Stimulated activated CD4-positive, alpha-beta T cell treated with anti-CD3 and anti-CD28 coated beads, Interleukin-1b, Interleukin-23, amount 100 ng/mL, for 24 hours (primary cell): ENCODE data around the gene USP5.
A peak's percentile ranks its signal among the peaks of the same experiment; 100 is the strongest.

ENCODE experiments used
- DNase-seq, 4 experiments: peaks; one replicate each; pipeline ENCODE4 v3.0.0-alpha.2; 2020; ENCODE audit warnings: low read depth in 4 of 4, low spot score in 1 of 4

The USP5 gene, protein sequence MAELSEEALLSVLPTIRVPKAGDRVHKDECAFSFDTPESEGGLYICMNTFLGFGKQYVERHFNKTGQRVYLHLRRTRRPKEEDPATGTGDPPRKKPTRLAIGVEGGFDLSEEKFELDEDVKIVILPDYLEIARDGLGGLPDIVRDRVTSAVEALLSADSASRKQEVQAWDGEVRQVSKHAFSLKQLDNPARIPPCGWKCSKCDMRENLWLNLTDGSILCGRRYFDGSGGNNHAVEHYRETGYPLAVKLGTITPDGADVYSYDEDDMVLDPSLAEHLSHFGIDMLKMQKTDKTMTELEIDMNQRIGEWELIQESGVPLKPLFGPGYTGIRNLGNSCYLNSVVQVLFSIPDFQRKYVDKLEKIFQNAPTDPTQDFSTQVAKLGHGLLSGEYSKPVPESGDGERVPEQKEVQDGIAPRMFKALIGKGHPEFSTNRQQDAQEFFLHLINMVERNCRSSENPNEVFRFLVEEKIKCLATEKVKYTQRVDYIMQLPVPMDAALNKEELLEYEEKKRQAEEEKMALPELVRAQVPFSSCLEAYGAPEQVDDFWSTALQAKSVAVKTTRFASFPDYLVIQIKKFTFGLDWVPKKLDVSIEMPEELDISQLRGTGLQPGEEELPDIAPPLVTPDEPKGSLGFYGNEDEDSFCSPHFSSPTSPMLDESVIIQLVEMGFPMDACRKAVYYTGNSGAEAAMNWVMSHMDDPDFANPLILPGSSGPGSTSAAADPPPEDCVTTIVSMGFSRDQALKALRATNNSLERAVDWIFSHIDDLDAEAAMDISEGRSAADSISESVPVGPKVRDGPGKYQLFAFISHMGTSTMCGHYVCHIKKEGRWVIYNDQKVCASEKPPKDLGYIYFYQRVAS

DNA sequence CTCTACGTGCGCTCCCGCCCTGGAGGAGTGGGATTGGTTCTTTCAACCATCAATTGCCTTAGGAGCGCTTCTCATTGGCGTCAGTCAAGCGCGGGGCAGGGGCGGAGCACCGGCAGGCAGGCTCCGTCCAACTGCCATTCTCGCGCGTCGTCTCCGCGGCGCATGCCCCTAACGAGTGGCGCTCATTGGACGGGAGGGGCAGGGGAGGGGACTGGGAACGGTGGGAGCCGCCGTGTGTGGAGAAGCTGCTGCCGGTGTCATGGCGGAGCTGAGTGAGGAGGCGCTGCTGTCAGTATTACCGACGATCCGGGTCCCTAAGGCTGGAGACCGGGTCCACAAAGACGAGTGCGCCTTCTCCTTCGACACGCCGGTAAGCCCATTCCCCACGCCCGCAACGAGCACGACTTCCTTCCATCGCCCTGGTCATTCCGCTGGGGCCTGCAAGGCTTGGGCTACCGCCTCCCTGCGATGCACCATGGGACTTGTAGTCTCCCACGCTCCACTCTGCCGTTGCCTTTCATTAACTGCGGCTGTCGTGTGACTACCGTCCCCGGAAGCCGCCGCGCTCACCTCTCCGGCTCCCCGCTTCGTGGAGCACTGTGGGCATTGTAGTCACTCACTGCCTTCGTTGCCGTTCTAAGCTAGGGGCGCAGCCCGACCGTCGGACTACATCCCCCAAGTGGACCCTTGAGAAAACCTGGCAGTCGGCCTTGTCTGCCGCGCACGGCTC is at the start of gene USP5:
TSS of gene USP5 (plus strand) at position 230 of the 730 bp plus-strand sequence. CDS start at position 260, 30 bp downstream.
- DNase-seq: peak; percentile 81 to 96 (median 94)

DNA sequence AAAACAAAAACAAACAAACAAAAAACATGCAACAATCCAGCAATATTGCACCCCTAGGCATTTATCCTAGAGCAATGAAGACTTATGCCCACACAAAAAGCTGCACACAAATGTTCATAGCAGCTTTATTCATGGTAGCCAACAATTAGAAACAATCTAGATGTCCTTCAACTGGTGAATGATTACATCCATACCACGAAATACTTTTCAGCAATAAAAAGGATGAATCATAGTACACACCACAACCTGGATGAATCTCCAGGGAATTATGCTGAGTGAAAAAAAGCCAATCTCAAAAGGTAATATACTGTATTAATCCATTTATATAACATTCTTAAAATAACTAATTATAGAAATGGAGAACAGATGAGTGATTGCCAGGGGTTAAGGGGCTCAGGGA is 44.8 kb upstream of the USP5 start:
- no peak for DNase-seq

DNA sequence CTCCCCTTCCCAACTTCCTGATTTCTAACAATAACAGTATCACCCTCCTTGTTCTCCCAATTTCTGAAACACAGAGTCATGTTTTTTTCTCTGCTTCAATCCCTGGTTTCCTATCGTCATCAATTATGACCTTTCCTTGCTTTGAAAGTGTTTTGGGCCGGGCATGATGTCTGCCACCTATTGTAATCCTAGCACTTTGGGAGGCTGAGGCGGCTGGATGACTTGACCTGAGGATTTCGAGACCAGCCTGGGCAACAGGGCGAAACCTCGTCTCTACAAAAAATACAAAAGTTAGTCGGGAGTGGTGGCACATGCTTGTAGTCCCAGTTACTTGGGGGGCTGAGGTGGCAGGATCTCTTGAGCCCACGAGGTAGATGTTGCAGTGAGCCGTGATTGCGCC is 42.9 kb upstream of the USP5 start:
- DNase-seq: no peak

DNA sequence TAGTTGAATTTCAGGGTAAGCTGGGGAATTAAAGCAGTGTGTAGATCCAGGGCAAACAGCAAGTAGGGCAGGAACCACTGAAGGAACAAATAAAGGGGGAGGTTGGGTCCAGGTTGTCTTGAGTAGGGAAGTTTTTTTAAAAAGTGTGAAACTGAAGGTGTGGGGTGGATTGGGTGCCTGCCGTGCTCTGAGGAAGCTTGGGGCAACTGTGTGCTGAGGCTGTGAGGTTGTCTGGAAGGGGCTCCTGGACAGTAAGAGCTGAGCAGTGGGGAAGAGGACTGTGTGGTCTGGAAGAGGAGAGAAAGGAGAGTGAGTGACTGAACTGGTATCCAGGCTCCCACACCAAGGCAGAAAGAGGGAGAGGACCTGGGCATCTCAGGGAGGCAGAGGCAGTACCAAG is 41.2 kb upstream of the USP5 start:
- DNase-seq: no peak

DNA sequence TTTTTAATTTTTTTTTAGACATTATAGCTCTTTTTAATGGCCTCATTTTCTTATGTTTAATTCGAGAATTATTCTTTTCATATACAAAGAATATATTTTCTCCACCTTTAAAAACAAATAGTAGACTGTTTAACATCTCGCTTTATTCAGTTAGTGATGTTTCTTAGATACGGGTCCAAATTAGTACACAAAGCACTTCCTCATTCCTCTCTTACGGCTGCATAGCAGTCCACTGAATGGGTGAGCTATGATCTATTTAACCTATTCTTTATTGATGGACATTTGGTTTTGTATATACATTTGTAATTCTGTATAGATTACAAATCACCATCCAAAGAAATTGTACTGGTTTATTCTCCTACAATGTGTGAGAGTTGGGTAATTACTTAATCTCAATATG is 38.6 kb upstream of the USP5 start:
- no peak for DNase-seq

DNA sequence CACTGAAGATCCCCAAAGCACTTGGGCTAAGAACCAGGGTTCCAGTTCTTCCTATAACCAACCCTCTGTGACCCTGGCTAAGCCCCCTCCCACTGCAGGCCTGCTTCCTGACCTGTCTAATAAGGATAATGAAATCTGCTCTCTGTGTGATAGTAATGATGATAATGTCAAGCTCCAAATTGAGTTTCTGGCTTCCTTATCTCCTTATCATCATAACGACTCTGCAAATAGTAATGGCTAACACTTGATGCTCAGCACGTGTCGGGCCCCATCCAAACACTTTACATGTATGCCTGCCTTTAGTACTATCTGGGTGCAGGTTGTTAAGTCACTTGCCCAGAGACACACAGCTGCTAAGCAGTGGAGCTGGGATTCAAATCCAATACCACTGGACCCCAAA is 35.4 kb upstream of the USP5 start:
- DNase-seq: no peak

DNA sequence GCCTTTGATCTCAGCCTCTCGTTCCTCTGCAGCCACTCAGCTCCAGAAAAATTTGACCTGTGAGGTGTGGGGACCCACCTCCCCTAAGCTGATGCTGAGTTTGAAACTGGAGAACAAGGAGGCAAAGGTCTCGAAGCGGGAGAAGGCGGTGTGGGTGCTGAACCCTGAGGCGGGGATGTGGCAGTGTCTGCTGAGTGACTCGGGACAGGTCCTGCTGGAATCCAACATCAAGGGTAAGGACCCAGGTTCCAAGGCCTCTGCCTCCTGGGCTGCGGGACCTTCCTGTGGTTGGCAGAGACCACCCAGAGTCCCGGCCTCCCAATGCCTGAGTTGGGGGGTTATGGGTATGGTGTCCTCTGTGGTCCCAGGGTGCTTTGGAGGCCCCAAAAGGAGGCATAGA is 34.9 kb upstream of the USP5 start:
- DNase-seq: no peak

DNA sequence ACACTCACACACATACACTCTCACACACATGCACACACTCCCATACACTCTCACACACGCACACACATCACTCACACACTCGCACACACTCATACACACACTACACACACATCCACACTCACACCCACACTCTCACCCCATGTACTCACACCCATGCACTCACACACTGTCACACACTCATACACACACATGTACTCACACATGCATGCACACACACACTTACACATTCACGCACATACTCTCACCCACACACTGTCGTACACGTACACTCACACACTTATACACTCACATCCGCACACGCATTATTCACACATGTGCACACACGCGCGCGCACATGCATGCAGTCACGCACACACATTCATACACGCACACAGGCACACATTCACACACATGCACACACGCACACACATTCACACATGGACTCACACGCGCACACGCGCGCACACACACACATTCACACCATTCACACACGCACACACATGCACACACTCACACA is 34.2 kb upstream of the USP5 start:
- no peak for DNase-seq

DNA sequence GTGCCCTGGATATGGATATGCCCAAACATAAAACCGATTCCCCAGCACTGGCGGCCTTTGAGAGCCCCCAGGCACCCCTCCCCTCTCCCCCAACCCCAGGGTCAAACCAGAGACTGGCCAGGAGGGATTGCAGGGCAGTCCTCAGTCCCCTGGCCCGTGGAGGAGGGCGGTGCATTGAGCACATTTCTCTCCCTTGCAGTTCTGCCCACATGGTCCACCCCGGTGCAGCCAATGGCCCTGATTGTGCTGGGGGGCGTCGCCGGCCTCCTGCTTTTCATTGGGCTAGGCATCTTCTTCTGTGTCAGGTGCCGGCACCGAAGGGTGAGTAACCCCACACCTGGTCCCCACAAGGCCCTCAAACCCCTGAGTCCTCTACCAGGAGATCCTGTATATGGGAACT is 33.7 kb upstream of the USP5 start:
- no peak for DNase-seq

DNA sequence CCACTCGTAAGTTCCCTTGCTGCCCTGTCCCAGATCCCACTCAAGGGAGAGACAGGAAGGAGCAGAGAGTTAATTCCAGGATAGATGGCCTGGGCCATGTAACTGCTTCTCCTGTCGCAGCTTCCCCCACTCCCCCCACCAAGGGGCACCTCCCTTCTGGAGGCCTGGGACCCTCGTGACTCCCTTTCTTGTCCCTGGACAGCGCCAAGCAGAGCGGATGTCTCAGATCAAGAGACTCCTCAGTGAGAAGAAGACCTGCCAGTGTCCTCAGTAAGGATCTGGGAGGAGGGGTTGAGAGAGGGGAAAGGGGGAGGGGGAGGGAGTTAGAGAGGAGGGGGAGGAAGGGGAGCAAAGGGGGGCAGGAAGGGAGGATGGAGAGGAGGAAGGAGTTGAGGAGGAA is 33.3 kb upstream of the USP5 start:
- DNase-seq: no peak

DNA sequence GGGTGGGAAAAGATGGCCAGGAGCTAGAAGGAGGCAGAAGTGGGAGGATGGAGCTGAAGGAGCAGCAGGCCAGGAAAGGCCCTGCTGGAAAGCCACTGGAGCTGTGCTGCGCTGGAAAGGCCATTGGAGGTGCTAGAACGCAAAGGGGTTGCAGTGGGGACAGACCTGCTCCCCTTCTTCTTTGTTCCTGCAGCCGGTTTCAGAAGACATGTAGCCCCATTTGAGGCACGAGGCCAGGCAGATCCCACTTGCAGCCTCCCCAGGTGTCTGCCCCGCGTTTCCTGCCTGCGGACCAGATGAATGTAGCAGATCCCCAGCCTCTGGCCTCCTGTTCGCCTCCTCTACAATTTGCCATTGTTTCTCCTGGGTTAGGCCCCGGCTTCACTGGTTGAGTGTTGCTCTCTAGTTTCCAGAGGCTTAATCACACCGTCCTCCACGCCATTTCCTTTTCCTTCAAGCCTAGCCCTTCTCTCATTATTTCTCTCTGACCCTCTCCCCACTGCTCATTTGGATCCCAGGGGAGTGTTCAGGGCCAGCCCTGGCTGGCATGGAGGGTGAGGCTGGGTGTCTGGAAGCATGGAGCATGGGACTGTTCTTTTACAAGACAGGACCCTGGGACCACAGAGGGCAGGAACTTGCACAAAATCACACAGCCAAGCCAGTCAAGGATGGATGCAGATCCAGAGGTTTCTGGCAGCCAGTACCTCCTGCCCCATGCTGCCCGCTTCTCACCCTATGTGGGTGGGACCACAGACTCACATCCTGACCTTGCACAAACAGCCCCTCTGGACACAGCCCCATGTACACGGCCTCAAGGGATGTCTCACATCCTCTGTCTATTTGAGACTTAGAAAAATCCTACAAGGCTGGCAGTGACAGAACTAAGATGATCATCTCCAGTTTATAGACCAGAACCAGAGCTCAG is 32.6 kb upstream of the USP5 start:
- DNase-seq: no peak

DNA sequence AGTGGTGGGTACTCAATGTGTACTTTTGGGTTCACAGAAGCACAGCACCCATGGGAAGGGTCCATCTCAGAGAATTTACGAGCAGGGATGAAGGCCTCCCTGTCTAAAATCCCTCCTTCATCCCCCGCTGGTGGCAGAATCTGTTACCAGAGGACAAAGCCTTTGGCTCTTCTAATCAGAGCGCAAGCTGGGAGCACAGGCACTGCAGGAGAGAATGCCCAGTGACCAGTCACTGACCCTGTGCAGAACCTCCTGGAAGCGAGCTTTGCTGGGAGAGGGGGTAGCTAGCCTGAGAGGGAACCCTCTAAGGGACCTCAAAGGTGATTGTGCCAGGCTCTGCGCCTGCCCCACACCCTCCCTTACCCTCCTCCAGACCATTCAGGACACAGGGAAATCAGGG is 31.8 kb upstream of the USP5 start:
- no peak for DNase-seq

DNA sequence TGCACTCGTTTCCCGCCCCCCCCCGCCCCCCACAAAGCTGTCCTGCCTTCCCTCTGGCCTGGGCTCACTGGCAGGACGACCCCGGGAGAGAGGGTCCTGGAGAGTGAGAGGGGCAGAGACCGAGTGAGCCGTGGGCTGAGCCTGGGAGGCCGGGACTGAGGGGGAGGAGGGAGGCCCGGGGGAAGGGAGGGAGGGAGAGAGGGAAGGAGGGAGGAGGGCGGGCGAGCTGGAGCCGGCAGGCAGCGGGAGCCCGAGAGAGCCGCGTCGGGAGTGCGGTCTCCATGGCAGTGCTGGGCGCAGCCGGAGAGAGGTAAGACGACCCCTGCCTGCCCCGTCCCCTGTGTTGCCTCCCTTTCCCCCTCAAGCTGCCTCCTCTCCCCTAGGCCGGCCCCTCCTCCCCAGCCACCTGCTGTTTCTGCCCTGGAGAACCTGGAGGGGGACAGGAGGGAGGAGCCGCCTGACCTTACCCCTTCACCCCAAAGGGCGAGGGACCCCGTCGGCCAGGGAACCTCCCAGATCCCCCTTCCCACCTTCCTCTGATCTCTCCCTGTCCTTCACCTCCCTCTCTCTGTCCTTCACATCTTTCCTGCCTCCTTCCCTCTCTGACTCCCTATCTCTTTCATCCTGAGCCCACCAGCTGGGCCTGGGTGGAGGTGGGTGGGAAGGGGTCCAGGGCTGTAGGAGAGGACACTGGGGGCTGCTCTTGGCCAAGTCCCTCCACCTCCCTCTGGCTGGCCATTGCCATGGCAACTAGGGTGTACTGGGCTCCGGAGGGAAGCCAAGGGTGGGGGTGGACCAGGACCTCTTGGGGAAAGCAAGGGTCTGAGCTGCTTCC is 30.1 kb upstream of the USP5 start, which contains the start of gene GPR162:
TSS of gene GPR162 (plus strand) at position 231 of the 835 bp plus-strand sequence. CDS start 2,078 bp downstream, outside the sequence.
- DNase-seq: no peak

DNA sequence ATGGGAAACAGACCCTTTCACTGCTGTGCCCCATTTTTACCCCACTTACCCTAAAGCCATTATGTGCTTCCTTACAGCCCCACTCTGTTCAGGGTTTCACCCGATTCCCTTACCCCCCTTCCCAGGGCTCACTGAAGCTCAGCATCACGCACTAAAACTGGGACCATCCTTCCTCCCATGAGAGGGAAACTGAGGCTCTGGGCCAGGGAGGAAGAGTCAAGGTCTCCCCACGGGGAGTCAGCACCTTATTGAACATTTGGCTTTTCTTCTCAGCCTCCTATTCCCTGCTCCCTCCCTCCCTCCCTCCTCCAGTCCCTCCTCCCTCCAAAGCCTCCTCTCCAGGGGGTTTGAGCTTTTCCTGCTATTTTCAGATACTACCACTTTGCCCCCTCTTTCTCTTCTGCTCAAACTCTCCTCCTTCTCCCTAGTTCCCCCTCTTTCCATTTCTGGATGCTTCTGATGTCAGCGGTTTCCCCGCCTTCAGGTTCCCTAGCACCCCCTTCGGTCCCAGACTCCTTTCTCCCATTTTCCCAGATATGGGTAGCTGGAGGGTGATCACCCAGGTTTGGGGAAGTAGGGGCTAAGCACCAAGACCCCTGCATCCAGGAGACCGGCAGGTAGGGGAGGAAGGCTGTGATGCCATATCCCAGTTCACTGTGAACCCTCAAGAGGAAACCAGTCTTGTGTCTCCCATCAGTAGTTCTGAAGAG is 29.4 kb upstream of the USP5 start:
- no peak for DNase-seq

DNA sequence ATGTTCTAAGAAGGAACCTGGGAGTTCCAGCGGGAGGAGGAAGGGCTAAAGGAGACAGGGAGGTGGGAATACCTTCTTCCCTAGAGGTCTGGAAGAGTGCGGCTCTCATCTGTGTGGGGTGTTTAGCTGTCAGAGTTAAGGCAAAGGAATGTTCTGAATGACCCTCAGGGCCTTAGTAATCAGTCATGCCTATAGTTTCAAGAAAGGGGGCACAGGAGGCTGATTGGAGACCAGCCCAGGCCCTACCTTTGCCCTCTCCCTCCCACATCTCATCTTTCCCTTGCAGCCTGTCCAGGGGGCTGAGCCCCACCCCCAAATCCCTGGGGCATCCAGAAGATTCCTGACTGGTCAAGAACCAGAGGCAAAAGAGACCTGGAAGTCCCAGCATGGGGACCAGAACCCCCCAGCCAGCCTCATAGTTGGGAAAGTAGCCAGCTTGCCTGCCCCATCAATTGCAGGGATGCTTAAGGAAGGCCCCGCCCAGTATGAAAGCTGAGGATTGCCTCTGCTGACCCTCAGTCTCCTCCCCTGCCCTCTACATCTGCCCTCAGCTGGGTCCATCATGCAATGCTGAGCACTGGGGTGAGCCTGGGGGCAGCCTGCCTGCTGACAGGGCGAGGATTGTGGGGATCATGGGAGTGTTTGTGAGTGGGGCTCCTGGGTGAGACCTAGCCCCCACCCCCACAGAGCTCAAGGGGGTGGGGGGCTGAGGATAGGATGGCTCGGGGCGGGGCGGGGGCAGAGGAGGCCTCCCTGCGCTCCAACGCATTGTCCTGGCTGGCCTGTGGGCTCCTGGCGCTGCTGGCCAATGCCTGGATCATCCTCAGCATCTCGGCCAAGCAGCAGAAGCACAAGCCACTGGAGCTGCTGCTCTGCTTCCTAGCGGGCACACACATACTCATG is 28.5 kb upstream of the USP5 start:
- DNase-seq: no peak

DNA sequence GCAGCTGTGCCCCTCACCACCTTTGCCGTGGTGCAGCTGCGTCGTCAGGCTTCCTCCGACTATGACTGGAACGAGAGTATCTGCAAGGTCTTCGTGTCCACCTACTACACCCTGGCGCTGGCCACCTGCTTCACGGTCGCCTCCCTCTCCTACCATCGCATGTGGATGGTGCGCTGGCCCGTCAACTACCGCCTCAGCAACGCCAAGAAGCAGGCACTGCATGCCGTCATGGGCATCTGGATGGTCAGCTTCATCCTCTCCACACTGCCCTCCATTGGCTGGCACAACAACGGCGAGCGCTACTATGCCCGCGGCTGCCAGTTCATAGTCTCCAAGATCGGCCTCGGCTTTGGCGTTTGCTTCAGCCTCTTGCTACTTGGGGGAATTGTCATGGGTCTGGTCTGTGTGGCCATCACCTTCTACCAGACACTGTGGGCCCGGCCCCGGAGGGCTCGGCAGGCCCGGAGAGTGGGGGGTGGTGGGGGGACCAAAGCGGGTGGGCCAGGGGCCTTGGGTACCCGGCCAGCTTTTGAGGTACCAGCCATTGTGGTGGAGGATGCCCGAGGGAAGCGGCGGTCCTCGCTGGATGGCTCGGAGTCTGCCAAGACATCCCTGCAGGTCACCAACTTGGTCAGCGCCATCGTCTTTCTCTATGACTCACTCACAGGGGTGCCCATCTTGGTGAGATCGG is 27.7 kb upstream of the USP5 start:
- DNase-seq: no peak

DNA sequence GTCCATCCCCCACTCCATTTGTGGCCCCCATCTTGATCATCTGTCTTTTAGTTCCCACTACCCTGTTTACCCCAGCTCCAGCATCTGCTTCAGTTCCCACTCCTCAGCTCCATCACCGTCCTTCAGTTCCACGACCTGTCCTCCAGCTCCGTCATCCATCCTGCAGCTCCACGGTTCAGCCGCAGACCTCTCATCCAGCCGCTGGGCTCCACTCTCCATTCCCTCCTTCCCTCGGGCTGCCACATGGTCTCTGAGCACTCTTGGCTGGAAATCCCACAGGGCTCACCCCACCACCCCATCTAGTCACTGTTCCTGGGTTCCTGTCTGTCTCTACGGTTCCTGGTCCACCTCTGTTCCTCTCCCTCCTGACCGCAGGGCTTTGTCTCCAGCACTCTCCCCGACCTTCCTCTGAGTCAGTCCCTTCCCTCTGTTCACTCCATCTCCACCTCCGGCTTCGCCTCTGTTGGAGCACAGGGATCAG is 27.0 kb upstream of the USP5 start:
- no peak for DNase-seq
